NK-92 treated with Interleukin-12 subunit alpha and Interleukin-12 subunit beta, amount 100 ng/mL, for 24 hours (cell line): ENCODE results near the gene SLC30A5.
"Not testable (repeated sequence)": the region's sequence is repeated elsewhere in the genome, so short reads cannot be mapped to it uniquely, and the experiment has no call there.

Experiments used
- DNase-seq: peaks from one replicate; lab custom pipeline; 2025; lab: John Stamatoyannopoulos, UW

The SLC30A5 gene

GRCh38 chr5:69093771-69094482, at the start of gene SLC30A5:
Gene SLC30A5, plus strand, starts transcription at chr5:69094014. Its CDS starts 242 bp downstream, at chr5:69094256.
- peak; percentile 98 for DNase-seq

GRCh38 chr5:69045213-69045612, 48.6 kb upstream of the SLC30A5 start:
- DNase-seq: not testable (repeated sequence)

GRCh38 chr5:69046375-69046957, 47.3 kb upstream of the SLC30A5 start:
- no peak for DNase-seq

GRCh38 chr5:69048230-69048629, 45.6 kb upstream of the SLC30A5 start:
- DNase-seq: no peak

GRCh38 chr5:69049151-69049550, 44.7 kb upstream of the SLC30A5 start:
- DNase-seq: no peak

GRCh38 chr5:69049796-69050195, 44.0 kb upstream of the SLC30A5 start:
- DNase-seq: no peak

- no peak for DNase-seq
Observed at GRCh38 chr5:69050214-69050613, 43.6 kb upstream of the SLC30A5 start.

GRCh38 chr5:69052181-69052580, 41.6 kb upstream of the SLC30A5 start:
- no peak for DNase-seq

GRCh38 chr5:69074664-69075521, 18.9 kb upstream of the SLC30A5 start:
- no peak for DNase-seq

- DNase-seq: no peak
Observed at GRCh38 chr5:69075522-69076179, 18.2 kb upstream of the SLC30A5 start.

- DNase-seq: no peak
Observed at GRCh38 chr5:69078921-69079540, 14.8 kb upstream of the SLC30A5 start.

- DNase-seq: no peak
Observed at GRCh38 chr5:69079556-69079955, 14.3 kb upstream of the SLC30A5 start.

GRCh38 chr5:69083412-69083811, 10.4 kb upstream of the SLC30A5 start:
- DNase-seq: no peak

- no peak for DNase-seq
Observed at GRCh38 chr5:69084195-69084594, 9.6 kb upstream of the SLC30A5 start.

GRCh38 chr5:69084903-69085302, 8.9 kb upstream of the SLC30A5 start:
- DNase-seq: no peak

- no peak for DNase-seq
Observed at GRCh38 chr5:69086206-69086605, 7.6 kb upstream of the SLC30A5 start.

GRCh38 chr5:69088006-69088405, 5.8 kb upstream of the SLC30A5 start:
- not testable (repeated sequence) for DNase-seq

GRCh38 chr5:69090158-69090557, 3.7 kb upstream of the SLC30A5 start:
- no peak for DNase-seq

GRCh38 chr5:69091771-69092170, 2.0 kb upstream of the SLC30A5 start:
- no peak for DNase-seq

- no peak for DNase-seq
Observed at GRCh38 chr5:69092969-69093368, 845 bp upstream of the SLC30A5 start.

GRCh38 chr5:69099302-69099701, 5.5 kb downstream of the SLC30A5 start:
- no peak for DNase-seq

GRCh38 chr5:69103521-69103920, 9.7 kb downstream of the SLC30A5 start:
- no peak for DNase-seq
